Measurements from ENCODE around the gene SLC6A13. TPM values are rescaled to one million over a fixed set of nuclear protein-coding genes. Genes with fewer than 3 reads are reported as not detected.

Gene SLC6A13
- polyA plus RNA-seq, 1 donor from 2014 or later: 1.4 TPM

DNA sequence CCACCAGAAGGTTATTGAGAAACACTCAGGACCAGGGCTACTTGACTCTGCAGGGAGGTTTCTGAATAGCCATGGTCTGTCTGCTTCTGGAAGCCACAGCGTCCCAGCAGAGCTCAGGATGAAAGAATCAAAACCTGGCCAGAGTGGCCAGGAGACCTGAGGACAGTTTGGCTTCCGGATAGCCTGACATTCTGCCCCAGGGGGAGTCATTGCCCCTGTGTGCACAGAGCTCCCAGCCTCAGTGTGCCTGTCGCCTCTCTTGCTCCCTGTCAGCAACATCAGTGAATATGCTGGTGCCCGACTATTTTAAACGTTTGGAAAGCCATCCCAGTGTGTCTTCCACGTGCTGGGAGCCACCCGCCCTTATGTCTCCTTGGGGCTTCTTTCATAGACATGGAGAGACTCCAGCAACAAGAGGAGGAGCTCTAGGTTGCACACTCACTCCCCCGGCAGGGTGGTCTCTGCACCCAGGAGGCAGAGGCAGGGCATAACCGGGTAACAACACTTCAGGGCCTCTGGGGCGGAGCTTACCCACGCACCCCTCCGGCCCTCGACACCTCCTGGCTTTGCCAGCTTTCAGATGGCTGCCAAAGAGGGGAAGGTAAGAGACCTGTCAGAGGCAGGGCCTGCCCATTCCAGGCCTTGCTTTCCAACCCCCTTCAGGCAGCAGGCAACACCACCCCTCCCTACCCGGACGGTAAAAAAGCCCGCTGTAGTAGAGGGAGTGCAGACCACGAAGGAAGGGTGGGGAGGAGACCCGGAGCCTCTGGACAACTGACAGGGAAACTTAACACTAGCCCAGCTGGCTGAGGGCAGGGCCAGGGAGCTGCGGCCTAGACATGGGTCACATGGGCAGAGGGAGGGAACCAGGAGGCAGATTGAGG, 29.7 kb downstream of the SLC6A13 start:
- no peaks in the 10 kb centered on the region for H3K27me3 ChIP-seq (ENCODE audit: insufficient read depth, low read depth, low read length)
- H3K79me2 ChIP-seq (replicated peaks; ENCODE audit: insufficient read depth, low read length): no peaks in the 10 kb centered on the region
- no peak overlapping the region for H3K4me2 ChIP-seq (ENCODE audit: low read length)
- no peak overlapping the region for H2AFZ ChIP-seq (ENCODE audit: low read depth, low read length)
- no peak for TF ChIP-seq TAF1 (IDR thresholded peaks at IDR 0.05; ENCODE audit: low read depth)
- TF ChIP-seq, protein P1, sequence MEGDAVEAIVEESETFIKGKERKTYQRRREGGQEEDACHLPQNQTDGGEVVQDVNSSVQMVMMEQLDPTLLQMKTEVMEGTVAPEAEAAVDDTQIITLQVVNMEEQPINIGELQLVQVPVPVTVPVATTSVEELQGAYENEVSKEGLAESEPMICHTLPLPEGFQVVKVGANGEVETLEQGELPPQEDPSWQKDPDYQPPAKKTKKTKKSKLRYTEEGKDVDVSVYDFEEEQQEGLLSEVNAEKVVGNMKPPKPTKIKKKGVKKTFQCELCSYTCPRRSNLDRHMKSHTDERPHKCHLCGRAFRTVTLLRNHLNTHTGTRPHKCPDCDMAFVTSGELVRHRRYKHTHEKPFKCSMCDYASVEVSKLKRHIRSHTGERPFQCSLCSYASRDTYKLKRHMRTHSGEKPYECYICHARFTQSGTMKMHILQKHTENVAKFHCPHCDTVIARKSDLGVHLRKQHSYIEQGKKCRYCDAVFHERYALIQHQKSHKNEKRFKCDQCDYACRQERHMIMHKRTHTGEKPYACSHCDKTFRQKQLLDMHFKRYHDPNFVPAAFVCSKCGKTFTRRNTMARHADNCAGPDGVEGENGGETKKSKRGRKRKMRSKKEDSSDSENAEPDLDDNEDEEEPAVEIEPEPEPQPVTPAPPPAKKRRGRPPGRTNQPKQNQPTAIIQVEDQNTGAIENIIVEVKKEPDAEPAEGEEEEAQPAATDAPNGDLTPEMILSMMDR (IDR thresholded peaks at IDR 0.05; ENCODE audit: poor library complexity, severe bottlenecking): no peak
- no peak for TF ChIP-seq POLR2AphosphoS5 (IDR thresholded peaks at IDR 0.05)
- TF ChIP-seq EP300 (conservative IDR thresholded peaks at IDR 0.05; ENCODE audit: poor library complexity, severe bottlenecking): no peak
- no peak for TF ChIP-seq SMC3 (conservative IDR thresholded peaks at IDR 0.05; ENCODE audit: poor library complexity)
- no peak for TF ChIP-seq RAD21 (conservative IDR thresholded peaks at IDR 0.05)
- no peak for TF ChIP-seq EZH2 (IDR thresholded peaks at IDR 0.05; ENCODE audit: borderline replicate concordance, insufficient read depth, low read length, poor library complexity, severe bottlenecking)
- TF ChIP-seq, protein P2, sequence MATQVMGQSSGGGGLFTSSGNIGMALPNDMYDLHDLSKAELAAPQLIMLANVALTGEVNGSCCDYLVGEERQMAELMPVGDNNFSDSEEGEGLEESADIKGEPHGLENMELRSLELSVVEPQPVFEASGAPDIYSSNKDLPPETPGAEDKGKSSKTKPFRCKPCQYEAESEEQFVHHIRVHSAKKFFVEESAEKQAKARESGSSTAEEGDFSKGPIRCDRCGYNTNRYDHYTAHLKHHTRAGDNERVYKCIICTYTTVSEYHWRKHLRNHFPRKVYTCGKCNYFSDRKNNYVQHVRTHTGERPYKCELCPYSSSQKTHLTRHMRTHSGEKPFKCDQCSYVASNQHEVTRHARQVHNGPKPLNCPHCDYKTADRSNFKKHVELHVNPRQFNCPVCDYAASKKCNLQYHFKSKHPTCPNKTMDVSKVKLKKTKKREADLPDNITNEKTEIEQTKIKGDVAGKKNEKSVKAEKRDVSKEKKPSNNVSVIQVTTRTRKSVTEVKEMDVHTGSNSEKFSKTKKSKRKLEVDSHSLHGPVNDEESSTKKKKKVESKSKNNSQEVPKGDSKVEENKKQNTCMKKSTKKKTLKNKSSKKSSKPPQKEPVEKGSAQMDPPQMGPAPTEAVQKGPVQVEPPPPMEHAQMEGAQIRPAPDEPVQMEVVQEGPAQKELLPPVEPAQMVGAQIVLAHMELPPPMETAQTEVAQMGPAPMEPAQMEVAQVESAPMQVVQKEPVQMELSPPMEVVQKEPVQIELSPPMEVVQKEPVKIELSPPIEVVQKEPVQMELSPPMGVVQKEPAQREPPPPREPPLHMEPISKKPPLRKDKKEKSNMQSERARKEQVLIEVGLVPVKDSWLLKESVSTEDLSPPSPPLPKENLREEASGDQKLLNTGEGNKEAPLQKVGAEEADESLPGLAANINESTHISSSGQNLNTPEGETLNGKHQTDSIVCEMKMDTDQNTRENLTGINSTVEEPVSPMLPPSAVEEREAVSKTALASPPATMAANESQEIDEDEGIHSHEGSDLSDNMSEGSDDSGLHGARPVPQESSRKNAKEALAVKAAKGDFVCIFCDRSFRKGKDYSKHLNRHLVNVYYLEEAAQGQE (IDR thresholded peaks at IDR 0.05; ENCODE audit: borderline replicate concordance): no peak
- no peak for TF ChIP-seq MXI1 (conservative IDR thresholded peaks at IDR 0.05; ENCODE audit: poor library complexity, severe bottlenecking)
- no peaks in the 10 kb centered on the region for H3K36me3 ChIP-seq (ENCODE audit: insufficient read depth, low read length)
- no peaks in the 10 kb centered on the region for H3K9me3 ChIP-seq (ENCODE audit: low read length)
- H3K27ac ChIP-seq (ENCODE audit: low read length): no peak overlapping the region
- H3K4me3 ChIP-seq (ENCODE audit: low read length): no peak overlapping the region
- no peaks in the 10 kb centered on the region for H4K20me1 ChIP-seq (ENCODE audit: insufficient read depth)
- no peaks in the 10 kb centered on the region for H3K9me2 ChIP-seq (ENCODE audit: insufficient read depth, low read length)
- H3K9ac ChIP-seq (ENCODE audit: low read length): no peak overlapping the region
- no peaks in the 10 kb centered on the region for H3F3A ChIP-seq (ENCODE audit: insufficient read depth, low read length, poor library complexity, severe bottlenecking)

DNA sequence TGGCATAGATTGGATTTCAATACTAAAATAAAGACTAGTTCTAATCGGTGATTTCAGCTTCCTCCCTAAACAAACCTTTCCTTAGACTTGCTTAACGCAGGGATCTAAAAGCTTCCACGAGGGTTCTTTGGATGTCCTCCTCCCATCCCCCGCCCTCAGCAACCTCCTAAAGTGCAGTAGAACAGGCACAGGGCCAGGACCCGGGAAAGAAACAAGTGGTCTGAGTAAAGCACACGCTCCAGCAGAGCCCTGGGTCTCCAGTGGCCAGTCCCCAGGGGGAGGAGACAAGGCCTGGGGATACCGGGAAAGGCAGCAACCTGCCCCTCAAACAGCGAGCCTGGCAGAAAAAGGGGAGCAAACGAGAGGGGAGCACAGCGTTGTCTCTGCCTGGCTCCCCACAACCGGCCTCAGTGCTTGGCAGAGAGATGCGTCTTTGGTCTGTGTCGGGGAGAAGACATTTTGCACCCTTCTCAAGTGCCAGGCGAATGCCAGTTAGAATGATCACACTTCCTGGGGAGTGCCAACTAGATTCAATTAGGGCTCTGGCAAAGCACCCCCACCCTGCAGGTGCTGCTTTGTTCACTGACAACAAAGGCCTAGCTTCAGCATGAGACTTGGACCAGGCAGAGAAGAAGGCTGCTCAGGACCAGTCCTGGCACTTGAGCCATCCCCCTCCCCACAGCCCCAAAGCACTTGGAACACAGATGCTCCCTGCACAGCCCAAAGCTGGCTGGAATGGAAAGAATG, 31.5 kb downstream of the SLC6A13 start:
- Histone ChIP-seq H3K9ac (ENCODE audit: low read length) (no peak overlapping the region), H3K4me3 (ENCODE audit: low read length) (no peak overlapping the region), H3K27ac (ENCODE audit: low read length) (no peak overlapping the region), H4K20me1 (ENCODE audit: insufficient read depth) (no peaks in the 10 kb centered on the region), H3F3A (ENCODE audit: insufficient read depth, low read length, poor library complexity, severe bottlenecking) (no peaks in the 10 kb centered on the region), H3K9me3 (ENCODE audit: low read length) (no peaks in the 10 kb centered on the region), H3K79me2 (replicated peaks; ENCODE audit: insufficient read depth, low read length) (no peaks in the 10 kb centered on the region), H2AFZ (ENCODE audit: low read depth, low read length) (no peak overlapping the region), H3K9me2 (ENCODE audit: insufficient read depth, low read length) (no peaks in the 10 kb centered on the region), H3K36me3 (ENCODE audit: insufficient read depth, low read length) (no peaks in the 10 kb centered on the region), H3K4me2 (ENCODE audit: low read length) (no peak overlapping the region), H3K27me3 (ENCODE audit: insufficient read depth, low read depth, low read length) (no peaks in the 10 kb centered on the region)
- no peak for TF ChIP-seq RAD21 (conservative IDR thresholded peaks at IDR 0.05)
- TF ChIP-seq EP300 (conservative IDR thresholded peaks at IDR 0.05; ENCODE audit: poor library complexity, severe bottlenecking): no peak
- no peak for TF ChIP-seq MXI1 (conservative IDR thresholded peaks at IDR 0.05; ENCODE audit: poor library complexity, severe bottlenecking)
- no peak for TF ChIP-seq SMC3 (conservative IDR thresholded peaks at IDR 0.05; ENCODE audit: poor library complexity)
- TF ChIP-seq TAF1 (IDR thresholded peaks at IDR 0.05; ENCODE audit: low read depth): no peak
- TF ChIP-seq, protein P2 (IDR thresholded peaks at IDR 0.05; ENCODE audit: borderline replicate concordance): no peak
- no peak for TF ChIP-seq POLR2AphosphoS5 (IDR thresholded peaks at IDR 0.05)
- TF ChIP-seq EZH2 (IDR thresholded peaks at IDR 0.05; ENCODE audit: borderline replicate concordance, insufficient read depth, low read length, poor library complexity, severe bottlenecking): no peak
- TF ChIP-seq, protein P1 (IDR thresholded peaks at IDR 0.05; ENCODE audit: poor library complexity, severe bottlenecking): no peak

Measured in neural cell (in vitro differentiated cells).